Left forelimb (tissue), 1 donor: ENCODE measurements around the gene MIS18A.

ENCODE experiments used
- DNase-seq: peaks from one replicate; pipeline ENCODE4 v3.0.0-alpha.2; 2018; ENCODE audit warnings: low spot score

MIS18A gene

GRCh38 chr21:32252136-32252535 lies 26.7 kb downstream of the MIS18A start:
- no peak for DNase-seq

- DNase-seq = no peak
These were observed 29.2 kb downstream of the MIS18A start for GRCh38 chr21:32249511-32250280.

- DNase-seq = no peak
These were observed 30.0 kb downstream of the MIS18A start for GRCh38 chr21:32248571-32249461.

- no peak for DNase-seq
These were observed 32.2 kb downstream of the MIS18A start for GRCh38 chr21:32246571-32247140.

GRCh38 chr21:32245971-32246370 lies 32.9 kb downstream of the MIS18A start:
- DNase-seq = no peak

- no peak for DNase-seq
These were observed 37.8 kb downstream of the MIS18A start for GRCh38 chr21:32240851-32241687.

- DNase-seq = no peak
These were observed 39.3 kb downstream of the MIS18A start for GRCh38 chr21:32239551-32239950.

GRCh38 chr21:32238063-32238462 lies 40.8 kb downstream of the MIS18A start:
- no peak for DNase-seq

GRCh38 chr21:32237021-32237420 lies 41.8 kb downstream of the MIS18A start:
- DNase-seq = no peak

- DNase-seq = no peak
These were observed 45.0 kb downstream of the MIS18A start for GRCh38 chr21:32233722-32234301.

GRCh38 chr21:32233055-32233546 lies 45.7 kb downstream of the MIS18A start:
- DNase-seq = no peak

- DNase-seq = no peak
These were observed 52.4 kb downstream of the MIS18A start for GRCh38 chr21:32226444-32226843.
